D341Med (cell line): ENCODE measurements around the gene NXN.

Experiments
- DNase-seq: peaks from one replicate; pipeline ENCODE4 v3.0.0; 2012; ENCODE audit warnings: low spot score

The NXN gene

DNA sequence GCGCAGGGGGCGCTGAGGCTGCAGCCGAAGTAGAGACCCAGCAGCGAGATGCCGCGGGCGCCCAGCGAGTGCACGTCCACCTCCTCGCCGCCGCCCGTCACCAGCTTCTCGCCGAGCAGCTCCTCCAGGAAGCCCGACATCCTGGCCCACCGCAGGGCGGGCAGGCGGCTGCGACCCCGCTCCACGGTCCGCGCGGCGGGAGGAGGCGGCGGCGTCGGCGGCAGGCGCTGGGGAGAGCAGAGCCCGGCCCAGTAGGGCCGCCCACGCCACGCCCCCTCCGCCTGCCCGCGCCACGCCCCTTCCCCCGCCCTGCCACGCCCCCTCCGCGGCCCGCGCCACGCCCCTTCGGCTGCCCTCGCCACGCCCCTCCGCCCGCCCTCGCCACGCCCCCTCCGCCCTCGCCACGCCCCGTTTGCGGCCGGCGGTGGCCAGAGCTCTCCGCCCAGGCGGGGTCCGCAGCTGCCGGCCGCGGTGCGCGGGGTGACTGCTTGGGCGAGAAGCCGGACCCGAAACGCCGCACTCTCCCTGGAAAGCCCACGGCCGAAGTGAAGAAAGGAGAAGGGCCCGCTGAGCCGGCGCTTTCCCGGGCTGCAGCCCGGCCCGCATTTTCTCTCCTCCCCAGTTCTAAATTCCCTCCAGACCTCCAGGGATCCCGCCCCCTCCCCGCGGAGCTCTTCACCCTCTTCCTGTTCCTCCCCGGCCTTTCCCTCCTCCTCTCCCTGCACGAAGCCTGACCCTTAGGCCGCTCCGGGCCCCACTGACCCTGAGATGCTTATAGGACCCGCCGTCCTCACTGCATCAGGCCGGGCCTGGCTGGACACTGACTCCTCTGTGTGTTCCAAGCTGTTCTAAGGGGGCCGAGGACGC is at the start of gene NXN:
TSS of gene NXN (minus strand) at position 238 of the 867 bp plus-strand sequence.
- DNase-seq = peak; percentile 94

DNA sequence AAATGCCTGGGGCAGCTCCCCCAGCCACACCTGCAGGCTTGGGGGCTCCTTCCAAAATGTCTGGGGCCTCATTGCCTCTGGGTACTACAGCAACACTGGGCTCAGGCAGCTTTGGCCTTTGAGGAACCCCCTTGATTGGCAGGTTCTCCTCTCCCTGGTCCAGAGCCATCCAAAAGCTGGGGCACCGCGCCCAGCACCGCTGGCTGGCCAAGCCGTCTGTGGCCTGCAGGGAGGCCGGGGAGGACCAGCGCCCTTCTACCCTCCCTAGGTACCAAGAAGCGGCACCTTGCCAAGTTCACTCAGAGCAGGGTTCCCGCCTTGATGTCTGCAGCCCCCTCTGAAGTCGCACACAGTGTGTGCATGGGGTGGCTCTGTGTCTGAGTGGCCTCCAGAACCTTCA is 47.5 kb upstream of the NXN start:
- no peak for DNase-seq

DNA sequence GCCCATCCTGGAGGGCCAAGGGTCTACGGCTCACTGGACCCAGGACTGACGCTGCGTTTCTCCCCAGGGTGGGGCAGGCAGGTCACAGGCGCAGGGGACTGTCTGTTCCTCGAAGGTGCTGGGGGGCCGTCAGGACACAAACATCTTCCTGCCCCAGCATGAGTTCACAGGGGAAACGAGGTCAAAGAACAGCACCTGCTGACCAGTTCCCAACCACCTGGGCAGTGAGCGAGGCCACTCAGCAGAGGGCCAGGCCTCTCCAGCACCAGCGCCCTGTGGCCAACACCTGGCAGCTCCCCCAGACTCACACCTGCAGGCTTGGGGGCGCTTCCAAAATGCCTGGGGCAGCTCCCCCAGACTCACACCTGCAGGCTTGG is 47.0 kb upstream of the NXN start:
- no peak for DNase-seq

DNA sequence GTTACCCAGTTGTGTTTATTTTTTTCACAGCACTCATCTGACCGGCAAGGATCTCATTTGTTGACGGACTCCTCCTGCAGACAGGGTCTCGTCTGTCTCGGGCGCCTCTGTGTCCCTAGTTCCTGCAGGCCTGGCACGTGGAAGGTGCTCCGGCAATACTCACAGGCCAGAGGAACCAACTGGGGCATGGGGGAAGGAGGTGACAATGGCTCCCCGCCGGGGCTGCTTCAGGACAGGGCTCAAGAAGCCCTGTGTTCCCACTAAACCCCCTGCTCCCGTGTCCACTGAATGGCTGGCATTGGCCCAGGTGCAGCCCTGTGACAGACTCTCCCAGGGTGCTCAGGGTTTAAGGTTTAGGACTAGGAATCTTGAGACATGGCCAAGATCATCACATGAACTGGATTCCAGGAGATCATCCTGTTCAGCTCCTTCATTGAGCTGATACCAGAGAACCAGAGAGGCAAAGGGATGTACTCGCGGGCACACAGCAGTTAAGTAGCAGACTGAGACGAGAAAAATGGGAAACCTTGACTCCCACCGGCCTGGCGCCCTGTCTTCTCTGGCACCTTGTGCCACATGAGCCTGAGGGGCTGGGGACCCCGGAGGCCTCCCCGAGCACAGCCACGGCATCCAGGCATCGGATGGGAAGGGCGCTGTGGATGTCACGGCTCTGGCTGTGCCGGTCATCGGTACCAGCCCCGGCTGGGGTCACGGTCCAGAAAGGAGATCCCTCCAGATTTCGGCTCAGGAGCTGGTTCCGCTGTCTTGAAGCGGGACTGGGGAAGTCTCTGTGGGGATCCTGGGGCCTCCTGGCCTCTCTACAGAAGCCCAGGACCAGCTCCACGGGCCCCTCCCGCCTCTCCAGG is 46.4 kb upstream of the NXN start:
- no peak for DNase-seq

DNA sequence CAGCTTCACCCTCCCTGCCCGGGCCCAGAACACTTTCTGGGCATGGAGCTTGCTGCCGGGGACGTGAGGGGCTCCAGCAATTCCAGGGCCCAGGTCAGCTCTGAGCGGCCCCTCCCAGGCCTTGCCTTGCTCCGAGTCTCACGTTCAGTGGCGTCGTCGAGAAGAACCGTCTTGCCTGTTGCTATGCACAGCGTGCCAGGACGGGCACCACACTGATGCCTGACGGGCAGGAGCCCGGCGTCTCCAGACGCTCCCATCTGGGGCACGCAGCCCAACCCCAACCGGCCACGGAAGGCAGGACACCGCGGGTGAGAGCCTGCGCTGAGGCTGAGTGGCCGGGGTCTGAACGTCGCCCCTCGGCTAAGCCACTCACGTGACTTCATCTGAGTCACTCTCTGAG is 44.5 kb upstream of the NXN start:
- DNase-seq = no peak

DNA sequence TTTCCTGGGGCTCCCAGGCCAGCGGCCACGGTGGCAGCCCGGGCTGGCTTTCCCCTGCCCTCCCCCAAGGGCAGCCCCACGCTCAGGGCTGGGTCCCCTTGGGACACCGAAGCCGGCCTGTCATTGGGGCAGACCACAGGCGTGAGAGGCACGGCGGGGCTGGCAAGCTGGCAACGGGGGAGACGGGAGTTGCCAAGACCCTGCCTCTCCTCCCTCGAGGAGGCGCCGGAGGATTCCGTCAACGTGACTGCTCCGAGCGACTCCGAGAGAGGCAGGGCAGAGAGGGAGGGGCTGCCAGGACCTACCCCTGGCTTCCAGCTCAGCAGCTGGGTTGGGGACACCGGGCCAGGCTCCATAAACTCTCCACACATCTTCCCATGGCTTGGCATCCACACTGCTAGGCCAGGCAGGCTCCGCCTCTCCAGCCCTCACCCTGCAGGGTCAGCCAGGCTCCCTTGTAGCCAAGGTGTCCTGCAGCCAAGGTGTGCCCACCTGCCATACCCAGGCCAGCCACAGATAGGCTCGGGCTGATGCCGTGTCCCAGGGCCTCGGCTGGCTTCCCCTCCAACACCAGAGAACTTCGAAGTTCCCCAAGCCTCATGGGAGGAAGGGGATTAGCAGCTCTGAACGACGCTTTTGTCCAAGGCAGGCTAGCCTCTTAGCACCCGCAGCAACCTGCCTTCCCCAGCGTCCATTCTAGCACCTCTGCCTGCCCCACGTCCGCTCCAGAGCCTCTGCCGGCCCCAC is 42.9 kb upstream of the NXN start:
- DNase-seq = peak; percentile 55

DNA sequence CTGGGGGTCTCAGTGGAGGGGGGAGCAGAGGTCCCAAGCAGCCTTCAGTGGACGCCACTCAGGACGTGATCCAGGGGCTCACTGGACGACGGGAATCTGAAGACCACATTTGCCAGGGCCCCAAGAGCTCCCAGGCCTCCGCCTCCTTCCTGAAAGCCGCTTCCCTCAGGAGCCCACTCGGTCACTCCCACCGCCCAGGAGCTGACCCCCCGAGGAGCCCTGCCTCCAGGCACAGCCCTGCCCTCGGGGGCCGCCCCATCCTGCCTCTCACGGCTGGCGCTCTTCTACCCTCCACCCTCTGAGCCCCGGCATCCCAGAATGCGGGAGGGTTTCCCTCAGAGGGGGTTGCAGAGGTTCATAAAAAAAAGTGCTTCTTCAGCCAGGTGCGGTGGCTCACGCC is 41.6 kb upstream of the NXN start:
- no peak for DNase-seq

DNA sequence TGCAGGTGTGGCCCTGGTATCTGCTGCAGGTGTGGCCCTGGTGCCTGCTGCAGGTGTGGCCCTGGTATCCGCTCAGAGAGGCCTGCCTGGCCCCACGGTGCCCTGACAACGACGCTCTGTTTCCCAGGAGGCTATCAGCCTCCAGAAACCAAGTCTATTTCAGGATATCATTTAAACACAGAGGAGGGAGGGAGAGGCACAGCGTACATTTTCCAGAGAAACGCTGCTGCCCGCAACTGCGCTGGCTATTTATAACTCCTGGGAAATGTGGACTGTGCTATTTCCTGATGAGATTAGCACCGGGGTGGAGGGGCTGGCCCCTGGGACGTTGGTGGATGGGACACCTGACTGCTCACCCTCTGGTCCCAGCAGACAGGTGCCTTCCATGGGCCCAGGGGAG is 39.9 kb upstream of the NXN start:
- no peak for DNase-seq

DNA sequence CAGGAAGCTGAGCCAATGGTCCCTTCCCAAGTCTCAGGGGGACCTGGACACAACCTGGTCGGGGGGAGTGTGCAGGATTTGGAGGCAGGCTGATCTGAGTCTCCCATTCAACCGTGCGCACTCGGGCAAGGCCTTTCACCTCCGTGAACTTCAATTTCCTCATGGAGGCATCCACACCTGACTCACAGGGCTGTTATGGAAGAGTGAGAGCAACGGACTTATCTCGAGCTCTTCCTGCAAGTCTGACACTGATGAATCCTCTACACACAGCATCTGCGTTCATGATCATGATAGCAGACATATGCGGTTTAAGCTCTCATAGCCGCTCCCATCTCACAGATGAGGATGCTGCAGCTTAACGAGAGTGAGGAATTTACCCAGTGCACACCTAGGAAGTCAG is 39.0 kb upstream of the NXN start:
- DNase-seq = no peak

DNA sequence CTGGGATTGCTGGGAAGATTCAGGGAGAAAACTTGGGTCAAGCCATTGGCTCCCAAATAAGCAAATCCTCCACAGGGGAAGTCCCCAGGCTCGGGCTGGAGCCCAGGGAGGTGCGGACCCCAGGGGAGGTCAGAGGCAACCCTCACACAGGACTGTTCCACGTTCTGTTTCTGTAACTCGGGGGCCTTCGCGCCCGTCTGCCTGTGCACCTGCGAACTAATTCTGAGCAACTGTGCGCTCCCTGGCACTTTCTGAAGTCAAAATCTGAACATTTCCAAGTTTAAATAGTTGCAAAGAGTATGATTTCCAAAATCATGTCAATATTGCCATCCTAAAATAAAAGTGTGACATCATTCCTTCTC is 34.1 kb upstream of the NXN start:
- no peak for DNase-seq

DNA sequence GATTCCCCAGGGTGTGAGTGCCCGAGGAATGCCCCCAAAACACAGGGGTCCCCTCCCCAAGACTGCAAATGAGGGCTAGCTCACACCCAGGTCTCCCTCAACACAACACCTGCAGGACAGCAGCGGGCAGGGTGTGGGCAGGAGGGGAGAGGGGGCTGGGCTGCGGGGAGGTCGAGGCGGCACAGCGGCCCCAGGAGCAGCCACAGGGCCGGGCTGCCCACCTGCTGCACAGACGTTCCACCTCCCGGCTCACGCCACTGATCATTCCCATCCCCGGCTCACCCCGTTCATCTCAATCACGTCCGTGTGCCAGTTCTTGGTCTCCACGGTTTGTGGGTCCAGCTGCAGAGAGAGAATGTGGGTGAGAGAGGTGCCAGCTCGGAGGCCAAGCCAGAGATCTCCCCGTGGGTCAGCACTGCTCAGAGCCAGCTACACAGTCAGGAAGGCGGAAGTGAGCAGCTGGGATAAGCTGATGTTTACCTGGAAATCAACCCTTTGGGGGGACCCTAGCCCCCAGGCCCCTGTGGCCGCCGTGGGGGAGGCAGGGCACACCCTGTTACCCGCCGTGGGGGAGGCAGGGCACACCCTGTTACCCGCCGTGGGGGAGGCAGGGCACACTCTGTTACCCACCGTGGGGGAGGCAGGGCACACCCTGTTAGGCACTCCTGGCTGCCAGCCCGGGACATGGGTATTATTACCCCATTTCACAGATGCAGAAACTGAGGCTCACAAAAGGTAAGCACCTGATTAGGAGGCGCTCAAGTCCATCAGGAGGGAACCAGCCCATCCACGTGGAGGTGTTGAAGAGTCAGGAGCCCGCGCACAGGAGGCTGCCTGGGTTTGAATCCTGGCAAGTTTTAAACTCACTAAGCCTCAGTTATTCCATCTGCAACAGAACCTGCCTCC is 33.5 kb upstream of the NXN start:
- no peak for DNase-seq

DNA sequence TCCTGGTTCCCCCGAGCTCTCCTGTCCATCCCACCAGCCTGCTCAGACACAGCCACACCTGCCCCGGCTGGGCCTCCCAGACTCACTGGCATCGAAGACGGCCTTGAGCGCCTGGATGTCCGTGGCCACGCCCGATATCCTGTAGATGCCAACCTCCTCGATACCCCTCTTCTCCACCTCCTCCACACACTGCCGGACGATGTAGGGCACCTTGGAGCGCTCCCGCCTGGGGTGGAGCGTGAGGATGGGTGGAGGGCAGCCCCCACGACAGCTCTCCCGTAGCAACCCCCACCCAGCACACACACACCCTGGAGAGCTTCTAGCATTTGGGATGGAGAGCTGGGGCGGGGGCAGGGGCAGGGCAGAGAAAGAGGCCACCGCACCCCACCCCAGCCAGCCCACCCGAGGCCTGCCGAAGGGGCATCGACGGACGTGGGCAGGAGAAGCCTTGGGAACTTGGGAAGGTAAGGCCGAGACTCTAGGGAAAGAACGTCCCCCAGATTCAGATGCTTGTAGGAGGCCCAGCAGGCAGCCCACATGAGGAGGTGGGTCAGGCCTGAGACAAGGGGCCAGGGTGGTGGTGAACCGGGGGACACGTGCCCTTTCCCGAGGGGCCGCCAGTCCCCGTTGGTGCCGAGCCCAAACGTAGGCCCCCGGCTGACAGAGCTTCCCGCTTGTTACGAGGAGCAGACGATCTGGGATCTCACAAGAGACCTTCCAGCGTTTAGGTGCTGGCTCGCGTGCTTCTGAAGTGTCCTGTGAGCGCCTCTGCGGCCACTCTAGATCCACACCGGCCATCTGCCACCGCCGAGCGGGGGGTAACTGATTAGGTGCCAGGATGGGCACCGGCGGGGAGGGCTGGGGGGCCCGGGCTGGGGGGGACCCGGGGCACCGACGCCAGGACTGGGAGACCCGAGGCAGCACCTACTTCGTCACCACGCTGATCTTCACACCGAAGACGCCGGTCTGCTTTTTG is 32.5 kb upstream of the NXN start:
- no peak for DNase-seq

DNA sequence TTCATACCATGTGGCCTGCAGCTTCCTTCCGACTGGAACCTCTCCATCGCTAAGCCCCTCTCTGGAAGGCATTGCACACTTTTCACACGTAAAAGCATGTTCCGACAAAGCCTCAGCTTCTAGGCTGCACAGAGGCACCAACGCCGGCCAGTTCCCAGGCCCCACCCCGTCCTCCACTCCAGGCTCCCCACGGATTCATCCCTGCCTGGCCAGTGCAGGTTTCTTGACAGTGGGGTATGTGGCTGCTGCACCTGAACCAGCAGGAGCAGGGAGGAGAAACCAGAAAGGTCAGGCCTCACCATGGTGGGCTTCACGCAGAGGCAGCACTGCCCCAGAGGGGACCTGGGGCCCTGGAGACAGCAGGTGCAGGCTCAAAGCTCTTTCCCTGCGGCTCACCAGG is 31.6 kb upstream of the NXN start:
- no peak for DNase-seq

DNA sequence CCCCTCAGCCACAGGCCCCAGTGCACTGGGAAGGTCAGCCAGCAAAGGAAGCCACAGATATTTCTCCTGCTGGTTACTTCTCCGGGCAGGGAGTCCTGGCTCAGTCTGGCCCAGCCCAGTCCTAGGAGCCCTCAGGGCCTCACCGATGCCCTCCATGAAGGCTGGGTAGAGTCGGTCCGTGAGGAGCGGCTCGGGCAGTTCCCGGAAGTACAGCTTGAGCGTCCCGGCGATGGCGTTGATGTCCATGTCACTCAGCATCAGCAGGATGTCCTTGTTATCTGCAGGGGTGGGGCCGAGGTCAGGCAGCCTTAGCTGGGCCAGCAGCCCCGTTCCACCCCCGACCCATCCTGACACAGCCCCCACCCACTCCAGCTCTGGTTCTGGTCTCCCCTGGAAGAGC is 31.0 kb upstream of the NXN start:
- no peak for DNase-seq

DNA sequence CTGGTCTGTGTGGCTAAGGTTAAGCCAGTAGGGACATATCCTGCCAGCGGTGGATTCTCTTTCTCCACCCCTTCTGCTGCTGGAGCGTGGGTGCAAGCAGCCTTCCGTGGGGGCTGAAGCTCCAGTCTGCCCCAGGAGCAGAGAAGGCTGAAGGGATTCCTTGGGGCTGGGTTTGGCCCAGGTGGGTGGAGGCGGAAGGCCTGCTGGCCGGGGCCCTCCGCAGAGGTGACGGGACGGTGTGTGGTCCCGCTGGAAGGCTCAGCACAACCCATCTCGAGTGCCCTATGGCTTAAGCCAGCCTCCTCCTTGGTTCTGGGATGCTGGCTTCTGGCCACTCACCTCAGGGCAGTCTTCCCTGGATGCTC is 30.5 kb upstream of the NXN start:
- no peak for DNase-seq

DNA sequence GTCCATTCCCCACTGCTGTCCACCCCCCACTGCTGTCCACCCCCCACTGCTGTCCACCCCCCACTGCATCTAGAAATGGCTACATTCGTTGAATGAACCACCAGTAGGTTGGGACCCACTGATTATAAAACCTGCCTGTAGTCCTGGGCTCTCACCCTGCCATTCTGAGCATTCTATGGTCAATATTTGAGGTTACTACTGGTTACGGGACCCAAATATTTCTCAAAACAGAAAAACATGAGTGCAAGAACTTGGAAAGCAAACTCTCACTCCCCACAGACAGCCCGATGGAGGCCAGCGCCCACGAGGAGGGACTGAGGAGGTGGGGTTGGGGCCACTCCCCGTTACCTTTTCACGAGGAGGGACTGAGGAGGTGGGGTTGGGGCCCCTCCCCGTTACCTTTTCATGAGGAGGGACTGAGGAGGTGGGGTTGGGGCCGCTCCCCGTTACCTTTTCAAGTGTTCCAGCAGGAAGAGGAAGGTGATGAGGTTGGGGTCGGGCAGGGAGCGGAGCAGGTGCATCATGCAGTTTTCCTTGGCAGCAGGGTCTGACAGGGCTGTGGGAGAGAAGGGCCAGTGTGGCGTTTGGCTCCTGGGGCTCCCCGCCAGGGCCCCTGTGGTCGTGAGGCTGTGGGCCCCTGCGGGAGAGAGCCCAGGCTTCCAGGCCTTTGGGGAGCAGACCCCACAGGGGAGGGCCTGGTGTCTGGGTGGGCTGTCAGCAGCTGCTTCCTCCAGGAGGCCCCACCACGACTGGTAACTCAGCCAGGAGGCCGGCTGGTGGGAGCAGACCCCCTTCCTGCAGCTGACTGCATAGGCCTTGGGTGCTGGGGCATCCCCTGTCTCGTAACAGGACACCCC is 29.9 kb upstream of the NXN start:
- no peak for DNase-seq

DNA sequence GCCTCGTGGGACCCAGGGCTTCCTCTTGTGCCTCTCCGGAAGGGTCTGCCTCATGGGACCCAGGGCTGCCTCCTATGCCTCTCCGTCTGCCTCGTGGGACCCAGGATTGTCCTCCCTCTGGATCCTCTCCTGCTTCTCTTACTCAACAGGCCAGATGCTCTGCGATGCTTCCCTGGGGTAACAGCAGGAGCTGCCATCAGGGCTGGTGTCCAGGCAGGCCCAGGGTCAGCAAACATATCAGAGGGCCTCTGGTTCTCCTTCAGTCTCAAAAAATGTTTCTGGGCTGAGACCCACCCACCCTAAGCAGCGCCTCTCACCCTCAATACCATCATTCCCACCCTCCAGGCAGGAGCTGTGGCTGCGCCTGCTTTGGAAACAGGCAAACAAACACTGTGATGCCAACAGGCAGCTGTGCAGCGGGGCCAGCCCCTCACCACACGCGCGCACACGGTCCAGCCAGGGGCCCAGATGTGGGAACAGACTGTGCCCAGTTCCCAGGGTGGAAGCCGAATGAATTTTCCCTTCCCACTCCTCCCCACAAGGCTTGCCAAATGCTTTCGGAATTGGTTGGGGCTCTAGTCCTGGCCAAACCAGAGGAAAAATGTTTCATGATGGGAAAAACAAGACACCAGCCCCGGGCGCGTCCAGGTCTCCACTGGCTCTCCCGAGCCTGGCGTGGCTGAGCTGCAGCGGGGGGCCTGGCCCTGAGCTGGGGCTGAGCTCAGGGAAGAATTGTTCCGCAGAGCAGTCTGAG is 28.6 kb upstream of the NXN start:
- no peak for DNase-seq

DNA sequence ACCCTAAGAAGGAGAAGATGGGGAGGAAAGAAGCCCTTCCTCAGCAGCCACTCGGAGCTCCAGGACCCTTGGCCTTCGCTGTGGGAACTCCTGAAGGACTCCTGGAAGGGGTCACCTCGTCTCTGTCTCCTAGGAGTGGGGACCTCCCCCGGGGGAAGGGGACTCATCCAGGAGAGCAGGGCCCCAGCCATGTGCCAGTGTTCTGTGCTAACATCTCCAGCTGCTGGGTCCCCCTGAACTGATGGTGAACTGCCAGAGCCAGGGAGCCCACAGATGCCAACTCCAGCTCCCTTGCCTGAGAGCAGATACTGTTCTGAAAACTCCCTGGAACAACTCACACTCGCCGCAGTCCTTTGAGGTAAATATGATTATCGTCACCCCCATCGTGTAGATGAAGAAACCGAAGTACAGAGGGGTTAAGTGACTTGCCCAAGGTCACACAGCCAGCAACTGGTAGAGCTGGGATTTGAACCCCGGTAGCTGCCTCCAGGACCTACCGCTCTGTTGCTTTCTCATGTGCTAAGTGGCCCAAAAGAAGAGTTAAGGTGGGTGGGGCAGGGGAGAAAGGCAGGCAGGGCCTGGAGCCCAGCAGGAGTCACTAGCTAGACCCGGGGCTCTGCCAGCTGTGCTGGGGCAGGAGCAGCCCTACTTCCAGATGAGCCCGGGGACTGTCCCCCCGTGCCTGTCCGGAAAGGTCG is 27.9 kb upstream of the NXN start:
- DNase-seq = no peak
